ENCODE results near the gene COL26A1.
A peak's percentile ranks its signal among the peaks of the same experiment; 100 is the strongest.

The COL26A1 gene

GRCh38 chr7:101450064-101450463 is 87.4 kb downstream of the COL26A1 start:
- TF ChIP-seq ZFX (IDR thresholded peaks at IDR 0.05; ENCODE audit: borderline replicate concordance) (no peak), CTCF (IDR thresholded peaks at IDR 0.05) (0 out of 2 replicates have a peak, but pooled peaks have one; percentile 11)

GRCh38 chr7:101453617-101454016 is 90.9 kb downstream of the COL26A1 start:
- H3K27ac ChIP-seq: no peak overlapping the region
- TF ChIP-seq CTCF (IDR thresholded peaks at IDR 0.05) (no peak), ZFX (IDR thresholded peaks at IDR 0.05; ENCODE audit: borderline replicate concordance) (no peak)

More at GRCh38 chr7:101450064-101450463, 87.4 kb downstream of the COL26A1 start:
- H3K27ac ChIP-seq: no peak overlapping the region

GRCh38 chr7:101457001-101457750 is 94.5 kb downstream of the COL26A1 start:
- H3K27ac ChIP-seq: no peak overlapping the region

GRCh38 chr7:101465131-101465530 is 102.5 kb downstream of the COL26A1 start:
- H3K27ac ChIP-seq: no peak overlapping the region
- TF ChIP-seq CTCF (IDR thresholded peaks at IDR 0.05) (no peak), ZFX (IDR thresholded peaks at IDR 0.05; ENCODE audit: borderline replicate concordance) (no peak)

More at GRCh38 chr7:101457001-101457750, 94.5 kb downstream of the COL26A1 start:
- no peak for TF ChIP-seq CTCF (IDR thresholded peaks at IDR 0.05)
- no peak for TF ChIP-seq ZFX (IDR thresholded peaks at IDR 0.05; ENCODE audit: borderline replicate concordance)

GRCh38 chr7:101465576-101466196 is 103.0 kb downstream of the COL26A1 start:
- no peak for TF ChIP-seq ZFX (IDR thresholded peaks at IDR 0.05; ENCODE audit: borderline replicate concordance)
- TF ChIP-seq CTCF (IDR thresholded peaks at IDR 0.05): no peak
- H3K27ac ChIP-seq: no peak overlapping the region

GRCh38 chr7:101466871-101467270 is 104.2 kb downstream of the COL26A1 start:
- H3K27ac ChIP-seq: no peak overlapping the region
- TF ChIP-seq CTCF (IDR thresholded peaks at IDR 0.05): no peak
- no peak for TF ChIP-seq ZFX (IDR thresholded peaks at IDR 0.05; ENCODE audit: borderline replicate concordance)
